ENCODE data around the gene ARHGAP5. TPM values are rescaled to one million over a fixed set of nuclear protein-coding genes. Genes with fewer than 3 reads are reported as not detected.

Gene ARHGAP5
- total RNA-seq, 1 donor from 2014 or later: 429 TPM

DNA sequence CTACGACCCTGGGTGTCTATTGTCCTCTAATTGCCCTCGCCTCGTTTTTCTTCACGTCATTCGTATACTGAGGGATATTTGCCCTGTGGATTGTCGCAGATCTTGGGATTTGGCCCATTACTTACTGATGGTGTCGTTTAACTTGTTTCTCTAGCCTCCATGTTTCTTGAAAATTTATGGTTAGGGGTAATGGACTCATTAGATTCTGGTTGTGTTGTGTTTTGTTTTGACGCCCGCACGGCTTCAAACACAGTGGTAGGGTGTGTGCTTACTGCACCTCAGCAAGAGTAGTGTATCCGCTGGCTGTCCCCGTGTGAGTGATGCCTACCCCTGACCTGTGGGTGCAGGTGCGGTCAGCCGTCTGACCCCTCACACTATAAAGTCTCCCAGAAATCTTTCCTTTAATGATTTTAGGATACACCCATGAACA is 126.8 kb downstream of the ARHGAP5 start:
- DNase-seq (ENCODE audit: low spot score in 2 of 2) (no peak), FAIRE-seq (no peak)

DNA sequence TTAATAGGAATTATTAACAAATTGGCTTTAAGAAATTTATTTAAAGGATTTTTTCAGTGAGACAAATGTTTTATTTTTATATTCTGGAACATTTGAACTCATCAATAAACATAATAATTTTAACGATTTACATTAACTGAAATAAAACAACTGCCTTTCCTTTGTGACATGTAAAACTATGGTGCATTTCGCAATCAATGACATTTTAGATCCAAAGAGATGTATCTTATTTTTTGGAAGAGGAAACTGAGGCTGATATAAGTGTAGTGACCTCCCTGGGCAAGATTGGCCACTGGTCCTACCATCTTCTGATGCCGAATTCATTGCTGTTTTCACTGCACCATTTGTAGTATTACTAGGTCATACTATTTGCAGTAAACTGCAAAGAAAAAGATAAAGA is 128.4 kb downstream of the ARHGAP5 start:
- FAIRE-seq (no peak), DNase-seq (ENCODE audit: low spot score in 2 of 2) (no peak)

DNA sequence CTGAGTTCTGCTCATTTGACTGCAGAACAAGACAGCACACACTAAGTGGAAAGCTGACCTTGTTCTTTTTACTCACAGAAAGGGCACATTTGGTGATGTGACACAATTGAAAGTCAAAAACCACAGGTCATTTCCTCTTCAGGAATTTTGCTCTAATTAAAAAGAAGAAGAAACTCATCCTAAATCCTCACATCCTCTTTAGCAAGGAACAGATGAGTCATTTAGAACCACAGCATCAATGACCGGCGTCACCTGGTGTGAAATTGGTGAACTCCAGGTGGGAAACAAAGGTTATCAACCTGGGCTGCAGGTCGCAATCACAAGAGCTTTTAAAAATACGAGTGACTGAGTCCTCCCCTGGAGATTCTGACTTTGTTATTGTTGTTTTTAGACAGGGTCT is 128.9 kb downstream of the ARHGAP5 start:
- no peak for FAIRE-seq

DNA sequence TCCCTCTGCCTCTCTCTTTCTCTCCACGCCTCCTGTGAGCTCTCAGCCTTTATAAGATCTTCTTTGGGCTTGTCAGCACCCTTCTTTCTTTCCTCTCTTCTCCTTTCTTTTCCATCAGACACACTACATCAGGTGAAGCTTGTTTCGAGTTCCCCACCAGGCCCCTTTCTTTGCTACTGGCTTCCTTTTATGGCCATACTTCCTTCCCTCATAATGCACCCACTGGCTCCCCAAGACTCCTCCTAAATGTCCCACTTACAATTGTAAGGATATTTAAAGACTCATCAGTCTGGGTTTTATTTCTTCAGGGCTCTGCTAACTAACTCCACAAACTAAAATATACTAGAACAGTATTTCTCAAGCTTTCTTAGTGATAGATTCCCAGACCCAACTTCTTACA is 129.4 kb downstream of the ARHGAP5 start:
- DNase-seq (ENCODE audit: low spot score in 2 of 2): no peak
- no peak for FAIRE-seq

More for the DNA sequence above, 128.9 kb downstream of the ARHGAP5 start:
- DNase-seq (ENCODE audit: low spot score in 2 of 2): no peak

DNA sequence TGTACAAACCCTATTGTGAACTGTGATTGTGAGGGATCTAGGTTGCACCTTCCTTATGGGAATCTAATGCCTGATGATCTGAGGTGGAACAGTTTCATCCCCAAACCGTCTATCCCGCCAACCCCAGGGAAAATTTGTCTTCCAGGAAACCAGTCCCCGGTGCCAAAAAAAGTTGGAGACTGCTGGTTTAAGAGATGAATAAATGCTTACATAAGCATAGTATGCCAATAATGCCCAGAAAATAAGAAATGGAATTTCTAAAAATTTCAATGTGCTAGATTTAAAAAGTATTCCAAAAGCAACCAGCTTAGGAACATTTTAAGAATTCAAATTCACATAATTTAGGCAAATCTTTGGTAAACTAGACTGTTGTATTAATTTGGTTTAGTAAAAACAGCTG is 131.4 kb downstream of the ARHGAP5 start:
- DNase-seq (ENCODE audit: low spot score in 2 of 2): no peak
- no peak for FAIRE-seq

Small RNAs within 50 kb of the gene (small RNA-seq; reads per million reads assigned to genes)
- gene RNU6-7 (0.18 reads per million), gene RNU6-8 (not detected)

Other genes starting within 250 kb of the ARHGAP5 start
- not detected for gene RNU6-7, start 124.7 kb downstream of the ARHGAP5 start, total RNA-seq
- gene RNU6-8, start 126.0 kb downstream of the ARHGAP5 start, total RNA-seq: not detected